Measurements from ENCODE around the gene ANGPTL8.

The ANGPTL8 gene

GRCh38 chr19:11208561-11209471 is 30.6 kb upstream of the ANGPTL8 start (continued):
- TF ChIP-seq, protein P1, sequence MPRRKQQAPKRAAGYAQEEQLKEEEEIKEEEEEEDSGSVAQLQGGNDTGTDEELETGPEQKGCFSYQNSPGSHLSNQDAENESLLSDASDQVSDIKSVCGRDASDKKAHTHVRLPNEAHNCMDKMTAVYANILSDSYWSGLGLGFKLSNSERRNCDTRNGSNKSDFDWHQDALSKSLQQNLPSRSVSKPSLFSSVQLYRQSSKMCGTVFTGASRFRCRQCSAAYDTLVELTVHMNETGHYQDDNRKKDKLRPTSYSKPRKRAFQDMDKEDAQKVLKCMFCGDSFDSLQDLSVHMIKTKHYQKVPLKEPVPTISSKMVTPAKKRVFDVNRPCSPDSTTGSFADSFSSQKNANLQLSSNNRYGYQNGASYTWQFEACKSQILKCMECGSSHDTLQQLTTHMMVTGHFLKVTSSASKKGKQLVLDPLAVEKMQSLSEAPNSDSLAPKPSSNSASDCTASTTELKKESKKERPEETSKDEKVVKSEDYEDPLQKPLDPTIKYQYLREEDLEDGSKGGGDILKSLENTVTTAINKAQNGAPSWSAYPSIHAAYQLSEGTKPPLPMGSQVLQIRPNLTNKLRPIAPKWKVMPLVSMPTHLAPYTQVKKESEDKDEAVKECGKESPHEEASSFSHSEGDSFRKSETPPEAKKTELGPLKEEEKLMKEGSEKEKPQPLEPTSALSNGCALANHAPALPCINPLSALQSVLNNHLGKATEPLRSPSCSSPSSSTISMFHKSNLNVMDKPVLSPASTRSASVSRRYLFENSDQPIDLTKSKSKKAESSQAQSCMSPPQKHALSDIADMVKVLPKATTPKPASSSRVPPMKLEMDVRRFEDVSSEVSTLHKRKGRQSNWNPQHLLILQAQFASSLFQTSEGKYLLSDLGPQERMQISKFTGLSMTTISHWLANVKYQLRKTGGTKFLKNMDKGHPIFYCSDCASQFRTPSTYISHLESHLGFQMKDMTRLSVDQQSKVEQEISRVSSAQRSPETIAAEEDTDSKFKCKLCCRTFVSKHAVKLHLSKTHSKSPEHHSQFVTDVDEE (CRISPR knock-in tag; IDR thresholded peaks at IDR 0.05): no peak

GRCh38 chr19:11209839-11210655 is 29.4 kb upstream of the ANGPTL8 start:
- TF ChIP-seq TCF4 (CRISPR knock-in tag; IDR thresholded peaks at IDR 0.05; ENCODE audit: borderline replicate concordance): no peak
- no peak for TF ChIP-seq ZNF565 (CRISPR knock-in tag; conservative IDR thresholded peaks at IDR 0.05; ENCODE audit: low read depth)
- TF ChIP-seq TOX (CRISPR knock-in tag; IDR thresholded peaks at IDR 0.05; ENCODE audit: borderline replicate concordance): no peak
- no peak for TF ChIP-seq ZFP30 (CRISPR knock-in tag; IDR thresholded peaks at IDR 0.05)
- TF ChIP-seq ZNF8 (CRISPR knock-in tag; IDR thresholded peaks at IDR 0.05): no peak
- TF ChIP-seq ISL1 (CRISPR knock-in tag; IDR thresholded peaks at IDR 0.05): no peak
- no peak for TF ChIP-seq POU6F1 (CRISPR knock-in tag; IDR thresholded peaks at IDR 0.05; ENCODE audit: borderline replicate concordance, low read depth)
- TF ChIP-seq PATZ1 (CRISPR knock-in tag; IDR thresholded peaks at IDR 0.05; ENCODE audit: borderline replicate concordance): no peak
- TF ChIP-seq ZFP3 (CRISPR knock-in tag; IDR thresholded peaks at IDR 0.05): no peak
- no peak for TF ChIP-seq BACH2 (CRISPR knock-in tag; IDR thresholded peaks at IDR 0.05; ENCODE audit: borderline replicate concordance)
- TF ChIP-seq ZNF70 (CRISPR knock-in tag; IDR thresholded peaks at IDR 0.05): no peak
- no peak for TF ChIP-seq CSDC2 (CRISPR knock-in tag; IDR thresholded peaks at IDR 0.05)
- TF ChIP-seq ZC3H10 (CRISPR knock-in tag; IDR thresholded peaks at IDR 0.05): no peak
- TF ChIP-seq ESRRG (CRISPR knock-in tag; IDR thresholded peaks at IDR 0.05): no peak
- TF ChIP-seq CSRNP3 (CRISPR knock-in tag; IDR thresholded peaks at IDR 0.05): no peak
- no peak for TF ChIP-seq SNAI2 (CRISPR knock-in tag; IDR thresholded peaks at IDR 0.05)
- no peak for TF ChIP-seq RARB (CRISPR knock-in tag; IDR thresholded peaks at IDR 0.05)
- TF ChIP-seq CREB5 (CRISPR knock-in tag; IDR thresholded peaks at IDR 0.05; ENCODE audit: low read depth): no peak
- TF ChIP-seq, protein P1 (CRISPR knock-in tag; IDR thresholded peaks at IDR 0.05): no peak
- ATAC-seq: no peak

Data from SK-N-SH treated with all-trans-retinoic acid at 6 μM for 48 hours (cell line).